Keratinocyte (primary cell): Measurements from ENCODE around the gene MARCHF7.

Experiments
- EZH2 ChIP-seq: IDR thresholded peaks from one replicate; pipeline ENCODE4 v1.6.1; 2012; ENCODE audit warnings: inconsistent platforms, mild to moderate bottlenecking, low read length, moderate library complexity
- TF ChIP-seq, protein P1 (sequence below), 3 experiments: IDR thresholded peaks in 1 of 3; conservative IDR thresholded peaks in 1 of 3; optimal IDR thresholded peaks in 1 of 3; 2 replicates in 2 of 3; 3 replicates in 1 of 3; pipeline versions ENCODE3 to v1.5.1; 2011; ENCODE audit warnings: low read length in 3 of 3, mild to moderate bottlenecking in 3 of 3, moderate library complexity in 2 of 3, control low read depth in 1 of 3, inconsistent platforms in 1 of 3; ENCODE audit not compliant: insufficient read depth in 2 of 3; ENCODE audit errors: extremely low read depth in 1 of 3

DNA sequence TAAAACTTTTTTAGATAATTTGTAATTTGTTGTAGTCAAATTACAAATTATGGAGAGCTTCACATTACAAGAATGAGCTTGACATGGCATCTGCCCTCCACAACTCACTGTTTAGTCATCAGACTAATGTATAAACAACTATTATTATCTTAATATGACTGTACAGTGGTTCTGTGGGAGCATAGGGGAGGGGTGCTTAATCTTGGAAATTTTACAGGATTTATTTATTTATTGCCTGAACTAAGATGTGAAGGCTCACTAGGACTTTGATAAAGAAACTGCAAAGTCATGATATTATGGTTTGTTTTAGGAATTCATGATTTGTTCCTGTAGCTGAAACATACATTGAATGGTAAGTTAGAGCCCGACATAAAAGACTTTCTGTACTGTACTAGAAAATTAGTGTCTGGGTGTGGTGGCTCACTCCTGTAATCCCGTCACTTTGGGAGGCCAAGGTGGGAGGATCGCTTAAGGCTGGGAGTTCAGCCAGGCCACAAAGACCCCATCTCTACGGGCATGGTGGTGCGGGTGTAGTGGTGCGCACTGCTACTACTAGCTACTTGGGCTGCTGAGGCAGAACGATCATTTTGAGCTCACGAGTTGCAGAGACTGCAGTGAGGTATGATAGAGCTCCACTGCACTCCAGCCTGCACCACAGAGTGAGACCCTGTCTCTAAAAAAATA, 2.1 kb downstream of the MARCHF7 start:
- TF ChIP-seq, protein P1, sequence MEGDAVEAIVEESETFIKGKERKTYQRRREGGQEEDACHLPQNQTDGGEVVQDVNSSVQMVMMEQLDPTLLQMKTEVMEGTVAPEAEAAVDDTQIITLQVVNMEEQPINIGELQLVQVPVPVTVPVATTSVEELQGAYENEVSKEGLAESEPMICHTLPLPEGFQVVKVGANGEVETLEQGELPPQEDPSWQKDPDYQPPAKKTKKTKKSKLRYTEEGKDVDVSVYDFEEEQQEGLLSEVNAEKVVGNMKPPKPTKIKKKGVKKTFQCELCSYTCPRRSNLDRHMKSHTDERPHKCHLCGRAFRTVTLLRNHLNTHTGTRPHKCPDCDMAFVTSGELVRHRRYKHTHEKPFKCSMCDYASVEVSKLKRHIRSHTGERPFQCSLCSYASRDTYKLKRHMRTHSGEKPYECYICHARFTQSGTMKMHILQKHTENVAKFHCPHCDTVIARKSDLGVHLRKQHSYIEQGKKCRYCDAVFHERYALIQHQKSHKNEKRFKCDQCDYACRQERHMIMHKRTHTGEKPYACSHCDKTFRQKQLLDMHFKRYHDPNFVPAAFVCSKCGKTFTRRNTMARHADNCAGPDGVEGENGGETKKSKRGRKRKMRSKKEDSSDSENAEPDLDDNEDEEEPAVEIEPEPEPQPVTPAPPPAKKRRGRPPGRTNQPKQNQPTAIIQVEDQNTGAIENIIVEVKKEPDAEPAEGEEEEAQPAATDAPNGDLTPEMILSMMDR (optimal IDR thresholded peaks at IDR 0.05 in 1 of 3, IDR thresholded peaks at IDR 0.05 in 1 of 3, conservative IDR thresholded peaks at IDR 0.05 in 1 of 3; ENCODE audit: extremely low read depth in 1 of 3, insufficient read depth in 2 of 3, low read length in 3 of 3) = no peak
- TF ChIP-seq EZH2 = no peak
